Effector CD8-positive, alpha-beta T cell (primary cell): Measurements from ENCODE around the gene CCDC40.
"Not testable (repeated sequence)": the region's sequence is repeated elsewhere in the genome, so short reads cannot be mapped to it uniquely, and the experiment has no call there.

Source experiments
- DNase-seq: peaks from one replicate; lab custom pipeline; 2025; lab: John Stamatoyannopoulos, UW
- total RNA-seq, 4 experiments: gene quantifications; one replicate each; lab custom pipeline; 2026; lab: John Stamatoyannopoulos, UW

The CCDC40 gene, protein sequence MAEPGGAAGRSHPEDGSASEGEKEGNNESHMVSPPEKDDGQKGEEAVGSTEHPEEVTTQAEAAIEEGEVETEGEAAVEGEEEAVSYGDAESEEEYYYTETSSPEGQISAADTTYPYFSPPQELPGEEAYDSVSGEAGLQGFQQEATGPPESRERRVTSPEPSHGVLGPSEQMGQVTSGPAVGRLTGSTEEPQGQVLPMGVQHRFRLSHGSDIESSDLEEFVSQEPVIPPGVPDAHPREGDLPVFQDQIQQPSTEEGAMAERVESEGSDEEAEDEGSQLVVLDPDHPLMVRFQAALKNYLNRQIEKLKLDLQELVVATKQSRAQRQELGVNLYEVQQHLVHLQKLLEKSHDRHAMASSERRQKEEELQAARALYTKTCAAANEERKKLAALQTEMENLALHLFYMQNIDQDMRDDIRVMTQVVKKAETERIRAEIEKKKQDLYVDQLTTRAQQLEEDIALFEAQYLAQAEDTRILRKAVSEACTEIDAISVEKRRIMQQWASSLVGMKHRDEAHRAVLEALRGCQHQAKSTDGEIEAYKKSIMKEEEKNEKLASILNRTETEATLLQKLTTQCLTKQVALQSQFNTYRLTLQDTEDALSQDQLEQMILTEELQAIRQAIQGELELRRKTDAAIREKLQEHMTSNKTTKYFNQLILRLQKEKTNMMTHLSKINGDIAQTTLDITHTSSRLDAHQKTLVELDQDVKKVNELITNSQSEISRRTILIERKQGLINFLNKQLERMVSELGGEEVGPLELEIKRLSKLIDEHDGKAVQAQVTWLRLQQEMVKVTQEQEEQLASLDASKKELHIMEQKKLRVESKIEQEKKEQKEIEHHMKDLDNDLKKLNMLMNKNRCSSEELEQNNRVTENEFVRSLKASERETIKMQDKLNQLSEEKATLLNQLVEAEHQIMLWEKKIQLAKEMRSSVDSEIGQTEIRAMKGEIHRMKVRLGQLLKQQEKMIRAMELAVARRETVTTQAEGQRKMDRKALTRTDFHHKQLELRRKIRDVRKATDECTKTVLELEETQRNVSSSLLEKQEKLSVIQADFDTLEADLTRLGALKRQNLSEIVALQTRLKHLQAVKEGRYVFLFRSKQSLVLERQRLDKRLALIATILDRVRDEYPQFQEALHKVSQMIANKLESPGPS
- 0.29 to 3.0 (median 1.3) reads per million in 4 experiments for total RNA-seq

DNA sequence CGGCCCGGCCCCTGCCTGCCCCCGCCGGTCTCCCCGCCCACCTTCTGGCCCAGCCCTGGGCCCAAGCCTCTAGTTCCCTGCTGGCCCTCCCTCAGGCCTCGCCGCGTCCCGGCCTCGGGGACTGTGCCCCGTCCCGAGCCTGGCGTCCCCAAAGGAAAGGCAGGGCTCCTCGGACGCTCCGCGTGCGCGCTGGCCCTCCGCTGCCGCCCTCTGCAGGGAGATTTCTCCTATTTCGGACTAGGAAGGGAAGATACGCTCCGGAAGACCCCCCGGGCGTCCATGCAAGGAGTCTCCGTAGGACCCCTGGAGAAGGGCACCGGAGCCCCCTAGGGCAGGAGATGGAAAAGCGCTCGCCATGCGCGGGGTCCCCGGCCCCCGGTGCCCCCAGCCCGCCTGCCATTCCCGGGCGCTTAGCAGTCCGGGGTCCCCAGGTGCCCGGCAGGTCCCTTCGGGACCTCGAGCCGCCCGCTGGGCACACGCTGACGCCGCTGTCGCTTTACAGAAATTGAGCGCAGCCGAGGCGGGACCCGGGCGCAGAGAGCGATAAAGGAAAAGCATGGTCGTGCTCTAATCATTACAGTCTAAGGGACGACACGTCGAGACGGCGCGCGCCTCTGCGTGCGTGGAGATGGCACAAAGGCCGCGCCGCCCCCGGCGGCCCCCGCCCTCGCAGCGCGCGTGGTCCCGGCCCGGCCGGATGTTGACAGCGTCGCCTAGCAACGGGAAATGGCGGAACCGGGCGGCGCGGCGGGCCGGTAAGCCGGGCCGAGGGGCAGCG, at the start of gene CCDC40:
Gene CCDC40 (plus strand): TSS at position 706 of the 778 bp plus-strand sequence. CDS start 21 bp downstream, at position 727.
- DNase-seq, result peak; percentile 70

DNA sequence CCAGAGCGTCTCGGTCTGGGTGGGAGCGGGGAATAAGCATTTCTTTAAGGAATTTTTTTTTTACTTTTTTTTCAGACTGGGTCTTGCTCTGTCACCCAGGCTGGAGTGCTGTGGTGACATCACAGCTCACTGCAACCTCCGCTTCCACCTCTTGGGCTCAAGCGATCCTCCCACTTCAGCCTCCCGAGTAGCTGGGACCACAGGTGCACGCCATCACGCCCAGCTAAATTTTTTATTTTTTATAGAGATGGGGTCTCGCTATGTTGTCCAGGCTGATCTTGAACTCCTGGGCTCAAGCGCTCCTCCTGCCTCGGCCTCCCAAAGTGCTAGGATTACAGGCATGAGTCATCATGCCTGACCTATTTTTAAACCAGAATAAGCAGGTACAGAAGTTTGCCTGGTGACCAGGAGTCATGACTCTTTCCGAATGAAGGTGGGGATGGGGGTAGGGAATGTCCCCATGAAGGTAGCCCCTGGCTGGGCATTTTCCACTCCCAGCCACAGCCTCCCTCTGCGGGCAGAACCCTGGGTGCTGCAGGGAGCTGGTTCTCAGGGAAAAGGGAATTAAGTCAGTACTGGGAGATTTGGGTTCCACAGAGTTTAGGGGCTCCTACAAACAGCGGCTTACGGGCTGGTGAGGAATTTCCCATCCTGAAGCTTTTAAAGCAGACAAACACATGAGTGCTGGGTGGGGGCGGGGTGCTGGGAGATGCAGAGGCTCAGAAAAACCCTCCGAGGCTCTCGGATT, 49.1 kb upstream of the CCDC40 start:
- DNase-seq, result no peak

DNA sequence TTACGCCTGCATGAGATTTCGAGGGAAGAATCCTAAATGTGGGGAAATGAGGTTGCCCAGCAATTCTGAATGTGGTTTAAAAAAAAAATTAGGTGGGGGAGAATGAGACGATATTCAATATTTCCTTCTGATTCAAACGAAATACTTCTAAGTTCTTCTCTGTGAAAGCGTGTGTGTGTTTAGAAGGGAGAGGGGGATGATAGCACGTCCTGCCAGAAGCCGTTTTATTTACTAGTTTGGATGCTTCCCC, 48.6 kb upstream of the CCDC40 start:
- no peak for DNase-seq

DNA sequence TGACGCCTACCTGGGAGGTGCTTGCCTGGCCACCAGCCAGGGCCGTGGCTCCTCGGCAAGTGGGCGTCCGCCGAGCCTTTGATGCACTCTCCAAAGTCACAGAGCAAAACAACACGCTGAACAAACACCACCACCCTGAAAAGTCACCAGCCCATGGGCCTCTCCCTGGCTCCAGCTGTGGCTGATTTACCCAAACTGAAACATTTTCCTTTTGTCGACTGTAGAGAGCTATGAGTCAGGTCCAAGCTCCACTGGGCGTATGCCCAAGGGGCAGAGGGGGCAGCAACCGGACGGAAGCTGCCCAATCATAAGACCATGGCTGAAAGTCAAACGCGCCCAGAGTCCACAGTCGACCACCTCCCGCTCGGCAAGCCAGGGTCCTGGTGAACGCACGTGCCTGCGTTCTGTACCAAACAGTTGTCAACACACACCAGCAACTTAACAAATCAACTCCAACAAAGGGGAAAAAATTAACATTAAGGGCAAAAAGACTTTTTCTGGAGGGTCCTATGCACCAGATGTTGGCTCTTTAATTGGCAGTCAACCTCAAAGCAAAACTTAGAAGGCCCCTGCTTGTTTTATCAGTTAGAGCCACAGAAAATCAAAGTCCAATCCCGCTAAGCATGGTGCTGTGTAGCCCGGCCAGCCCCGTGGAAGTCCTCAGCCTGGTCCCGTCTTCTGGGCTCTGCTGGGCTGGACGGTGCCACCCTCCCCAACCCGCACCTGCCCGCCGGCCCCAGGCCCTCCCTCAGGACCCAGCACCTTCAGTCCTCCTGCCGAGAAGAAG, 48.1 kb upstream of the CCDC40 start:
- DNase-seq, result no peak

DNA sequence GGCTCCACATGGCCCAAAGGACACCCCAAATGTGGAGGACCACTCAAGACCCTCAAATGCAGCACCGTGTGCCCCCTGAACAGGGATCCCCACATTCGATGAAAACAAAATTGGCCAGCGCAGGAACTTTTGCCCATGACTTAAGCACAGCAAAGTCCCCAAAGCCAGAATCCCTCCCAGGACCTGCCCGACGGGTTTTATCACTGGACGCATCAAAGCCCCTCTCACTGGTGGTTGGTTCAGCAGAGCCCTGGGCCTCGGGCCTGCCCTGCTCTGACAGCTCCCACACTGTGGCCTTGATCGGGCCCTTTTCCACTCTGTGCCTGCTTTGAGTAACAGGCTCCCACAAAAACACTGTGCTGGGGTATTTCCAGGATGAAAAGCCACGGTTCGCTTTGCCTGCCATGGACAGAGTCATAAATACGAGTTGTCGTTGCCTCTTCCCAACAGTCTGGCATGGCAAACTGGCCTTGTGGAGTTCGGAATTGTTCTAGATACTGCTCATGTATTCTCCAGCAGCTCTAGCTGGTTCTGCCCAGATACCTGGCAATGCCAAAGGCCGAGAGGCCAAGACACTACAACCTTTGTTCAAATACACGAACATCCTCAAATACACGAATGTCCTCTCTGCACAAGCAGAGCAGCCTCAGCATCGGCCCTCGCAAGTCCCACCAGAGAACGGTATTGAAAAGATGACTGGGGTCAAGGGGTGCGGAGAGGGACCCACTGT, 47.2 kb upstream of the CCDC40 start:
- no peak for DNase-seq

GRCh38 chr17:79990051-79990592, 46.3 kb upstream of the CCDC40 start:
- DNase-seq, result no peak

DNA sequence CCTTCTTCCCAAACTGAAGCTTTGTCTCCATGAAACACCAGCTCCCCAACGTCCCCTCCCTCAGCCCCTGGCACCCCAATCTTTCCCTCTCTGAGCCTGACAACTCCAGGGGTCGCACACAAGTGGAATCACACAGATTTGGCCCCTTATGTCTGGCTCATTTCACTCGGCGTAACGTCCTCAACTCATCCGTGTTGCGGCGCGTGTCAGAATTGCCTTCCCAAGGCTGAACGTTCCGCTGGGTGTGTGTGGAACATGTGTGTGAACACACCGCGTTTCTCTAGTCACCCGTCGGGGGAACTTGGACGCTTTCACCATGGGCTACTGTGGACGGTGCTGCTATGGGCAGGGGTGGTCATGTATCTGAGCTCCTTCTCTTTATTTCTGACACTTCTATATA, 45.7 kb upstream of the CCDC40 start:
- DNase-seq, result no peak

DNA sequence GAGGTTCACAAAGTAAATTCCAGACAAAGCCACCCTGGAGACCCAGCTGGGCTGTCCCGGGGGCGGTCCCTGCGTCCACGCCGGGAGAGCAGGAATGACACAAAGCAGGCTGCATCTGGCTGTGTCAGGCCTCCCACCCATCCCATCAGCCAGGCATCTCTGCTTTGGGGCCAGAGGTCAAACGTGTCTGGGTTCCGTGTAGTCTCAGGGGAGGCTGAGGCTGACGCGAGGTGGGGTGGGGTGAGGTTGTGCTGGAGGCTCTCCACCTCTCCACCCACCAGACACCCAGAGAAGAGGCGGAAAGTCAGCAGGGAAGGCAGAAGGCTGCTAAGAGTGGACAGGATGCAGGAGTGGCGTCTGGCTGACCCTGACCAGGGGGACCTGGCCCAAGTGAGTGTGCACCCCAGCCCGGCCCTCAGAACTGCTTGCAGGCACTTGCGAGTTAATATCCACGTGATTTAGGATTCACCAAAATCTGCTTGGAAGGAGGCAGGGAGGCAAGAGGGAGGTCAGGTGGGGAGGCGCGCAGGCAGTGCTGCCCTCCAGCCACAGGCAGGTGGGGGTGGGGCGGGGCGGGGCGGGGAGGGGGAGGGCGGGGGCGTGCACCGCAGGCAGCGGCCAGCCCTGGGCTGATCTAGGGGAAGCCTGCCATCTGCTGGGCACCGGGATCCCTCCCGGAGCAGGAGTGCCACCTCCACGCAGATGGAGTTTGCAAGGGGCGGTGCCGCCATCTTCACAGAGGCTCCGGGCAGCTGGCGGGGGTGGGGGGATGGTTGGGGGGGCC, 45.1 kb upstream of the CCDC40 start:
- DNase-seq, result peak; percentile 68

DNA sequence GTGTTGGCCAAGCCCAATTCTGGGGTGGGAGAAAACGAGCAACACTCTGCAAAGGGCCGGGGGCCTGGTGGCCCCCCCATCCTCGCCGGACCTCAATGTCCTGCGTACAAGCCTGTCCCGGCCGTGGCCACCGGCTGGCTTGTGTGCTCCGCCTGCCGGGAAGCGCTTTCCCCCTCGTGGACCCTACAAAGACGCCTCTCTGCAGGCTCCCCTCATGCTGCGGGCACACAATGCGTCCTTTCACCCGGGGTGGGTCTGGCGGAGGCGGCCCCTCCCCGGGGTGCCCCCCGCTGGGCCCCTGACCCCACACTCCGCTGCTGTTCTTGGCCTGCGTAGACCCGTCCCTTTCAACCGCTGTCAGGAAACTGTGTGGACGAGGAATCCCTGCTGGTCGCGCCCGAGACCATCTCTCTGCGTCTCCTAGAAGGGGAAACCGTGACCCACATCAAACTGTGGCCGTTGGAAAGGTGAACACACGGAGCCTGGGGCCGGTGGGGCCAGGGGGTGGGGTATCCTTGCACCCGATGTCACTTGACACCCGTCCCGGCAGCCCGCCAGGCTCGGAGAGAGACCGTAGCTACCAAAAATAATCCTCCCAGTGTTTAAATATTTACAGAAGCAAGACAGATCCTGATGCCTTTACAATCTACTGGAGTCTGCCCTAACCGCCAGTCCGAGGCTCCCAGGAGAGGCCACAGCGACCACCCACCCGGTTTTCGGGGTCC, 44.4 kb upstream of the CCDC40 start:
- no peak for DNase-seq

- no peak for DNase-seq
Measured at GRCh38 chr17:79992649-79993389, 43.6 kb upstream of the CCDC40 start.

DNA sequence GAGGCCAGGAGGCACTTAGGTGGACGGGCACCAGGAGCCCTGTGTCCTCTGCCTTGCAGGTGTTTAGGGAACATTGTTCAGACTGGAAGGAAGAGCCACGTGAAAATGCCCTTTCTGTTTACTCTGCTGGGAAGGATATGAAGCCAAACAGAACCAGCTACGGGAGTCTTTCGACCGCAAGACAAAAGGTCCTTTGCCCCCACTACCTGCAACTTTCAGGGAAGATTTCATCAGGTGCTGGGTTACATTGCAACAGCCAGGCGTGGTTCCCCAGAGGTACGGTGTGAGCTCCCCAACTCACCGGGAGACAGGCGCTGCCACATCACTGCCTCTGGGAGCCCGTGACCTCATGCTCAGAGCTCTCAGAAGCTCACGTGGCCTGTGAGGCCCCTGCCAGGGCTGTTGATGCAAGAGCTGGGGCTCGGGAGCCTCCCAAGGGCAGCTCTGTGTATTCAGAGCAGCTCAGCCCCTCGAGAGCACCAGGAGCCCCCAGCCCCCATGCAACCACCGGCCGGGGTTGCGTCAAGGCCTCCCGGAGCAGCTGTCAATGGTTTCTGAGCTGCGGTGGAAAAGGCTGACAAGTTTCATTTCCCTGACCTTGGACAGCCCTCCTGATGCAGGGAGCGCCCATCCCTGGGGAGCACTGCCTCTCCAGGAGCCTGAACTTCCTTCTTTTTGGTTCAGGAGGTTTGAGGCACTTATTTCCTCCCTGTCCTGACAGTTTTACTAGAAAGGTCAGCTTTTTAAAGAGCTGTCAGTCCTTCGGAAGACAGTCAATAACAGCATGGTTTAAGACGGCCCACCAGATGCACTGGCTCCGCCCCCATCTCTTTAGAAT, 42.8 kb upstream of the CCDC40 start:
- DNase-seq, result peak; percentile 8

DNA sequence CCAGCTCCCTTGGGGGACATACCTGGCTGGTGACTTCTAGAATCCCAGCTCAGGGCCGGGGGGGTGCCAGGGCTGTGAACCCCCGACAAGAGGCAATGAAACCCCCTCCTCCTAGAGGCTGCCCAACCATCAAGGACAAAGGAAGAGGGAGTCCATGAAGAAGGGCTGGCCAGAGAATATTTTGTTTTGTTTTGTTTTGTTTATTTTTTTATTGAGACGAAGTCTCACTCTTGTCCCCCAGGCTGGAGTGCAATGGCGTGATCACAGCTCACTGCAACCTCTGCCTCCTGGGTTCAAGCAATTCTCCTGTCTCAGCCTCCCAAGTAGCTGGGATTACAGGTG, 42.2 kb upstream of the CCDC40 start:
- DNase-seq, result not testable (repeated sequence)

DNA sequence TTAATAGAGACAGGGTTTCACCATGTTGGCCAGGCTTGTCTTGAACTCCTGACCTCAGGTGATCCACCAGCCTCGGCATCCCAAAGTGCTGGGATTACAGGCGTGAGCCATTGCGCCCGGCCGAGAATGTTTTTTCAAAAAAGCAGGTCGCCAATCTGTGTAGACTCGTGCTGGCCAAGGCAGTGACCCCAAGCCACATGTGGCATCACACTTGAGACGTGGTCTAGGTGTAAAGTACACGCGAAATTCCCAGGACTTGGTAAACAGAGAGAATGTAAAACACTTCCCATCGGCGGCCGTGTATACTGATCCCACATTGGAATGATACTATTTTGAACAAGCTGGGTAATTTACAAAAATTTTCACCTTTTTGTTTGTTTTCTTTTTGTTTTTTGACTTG, 41.8 kb upstream of the CCDC40 start:
- no peak for DNase-seq

GRCh38 chr17:79995696-79996095, 40.7 kb upstream of the CCDC40 start:
- no peak for DNase-seq

GRCh38 chr17:79996291-79996690, 40.2 kb upstream of the CCDC40 start:
- DNase-seq, result no peak

GRCh38 chr17:79997011-79997660, 39.3 kb upstream of the CCDC40 start:
- DNase-seq, result peak; percentile 55
